HCT116 (cell line): ENCODE data around the gene PIM3. TPM values are rescaled to one million over a fixed set of nuclear protein-coding genes. Genes with fewer than 3 reads are reported as not detected.

Experiments used
- ATAC-seq: fragments of 200-7000 bp; cut with Tn5 transposase; 2 replicates; pipeline ENCODE4 v1.9.1; 2020; ENCODE audit warnings: mild to moderate bottlenecking, moderate library complexity
- BruUV-seq: library from RNA; stranded (reverse); fragments of 400-500 nt; replicated peaks from 2 replicates; lab custom pipeline; 2021; lab: Mats Ljungman, UMichigan
- CTCF ChIA-PET: fragments of 300-600 bp; sonication (Branson Sonifier 250); formaldehyde crosslinking; loops from one replicate; lab custom pipeline; 2021; ENCODE audit warnings: antibody characterized with exemption; lab: Charles Lee
- POLR2A ChIA-PET: fragments of 300-600, 350-600 bp; sonication (Branson Sonifier 250); formaldehyde crosslinking; loops from one replicate; lab custom pipeline; 2021; ENCODE audit warnings: antibody characterized with exemption; lab: Charles Lee
- RAD21 ChIA-PET, 2 experiments: fragments of 300-600 bp; sonication (Branson Sonifier 250); formaldehyde crosslinking; loops; one replicate each; lab custom pipeline; 2023; ENCODE audit warnings: low total read pairs in 2 of 2; ENCODE audit not compliant: uncharacterized antibody in 2 of 2, unreplicated experiment in 2 of 2, low non-redundant PET in 1 of 2; lab: Charles Lee
- DNase-seq: peaks from one replicate; pipeline ENCODE4 v3.0.0-alpha.2; 2010; ENCODE audit warnings: low read depth, low spot score
- H2AFZ ChIP-seq: fragments of 200-600 bp; shearing (Covaris generic), sonication (generic); 2 replicates; pipeline ENCODE4 v1.6.1; 2017; ENCODE audit warnings: low read depth, mixed run types, mixed read lengths, antibody characterized with exemption, low read length; ENCODE audit not compliant: poor library complexity, severe bottlenecking
- H3K27ac ChIP-seq: 2 replicates; pipeline ENCODE4 v1.5.1; 2012; ENCODE audit warnings: low read depth, low read length
- H3K27me3 ChIP-seq: fragments of 200-600 bp; sonication (generic); 2 replicates; pipeline ENCODE4 v1.6.1; 2016; ENCODE audit warnings: mixed run types, low read length, mixed read lengths; ENCODE audit not compliant: insufficient read depth
- H3K36me3 ChIP-seq, 2 experiments: fragments of 200-500 bp in 1 of 2; fragments of 200-600 bp in 1 of 2; sonication (Bioruptor generic) in 1 of 2; sonication (generic) in 1 of 2; 2 replicates each; pipeline versions ENCODE4 v1.5.1 to v1.6.1; 2014 to 2016; ENCODE audit warnings: low read length in 2 of 2, inconsistent platforms in 1 of 2, mixed read lengths in 1 of 2, mixed run types in 1 of 2; ENCODE audit not compliant: insufficient read depth in 2 of 2, control insufficient read depth in 1 of 2
- H3K4me1 ChIP-seq, 2 experiments: fragments of 200-600 bp in 1 of 2; sonication (generic) in 1 of 2; 2 replicates each; pipeline versions ENCODE4 v1.5.1 to v1.6.1; 2012 to 2017; ENCODE audit warnings: low read length in 2 of 2, inconsistent platforms in 1 of 2, mild to moderate bottlenecking in 1 of 2, mixed read lengths in 1 of 2, mixed run types in 1 of 2, moderate library complexity in 1 of 2; ENCODE audit not compliant: insufficient read depth in 2 of 2, control insufficient read depth in 1 of 2
- H3K4me2 ChIP-seq: fragments of 200-600 bp; sonication (generic); 2 replicates; pipeline ENCODE4 v1.6.1; 2017; ENCODE audit warnings: mixed run types, low read length, mixed read lengths
- H3K4me3 ChIP-seq, 2 experiments: fragments of 200-600 bp in 1 of 2; sonication (generic) in 1 of 2; replicated peaks in 1 of 2; 2 replicates each; pipeline ENCODE4 v1.5.1; 2011 to 2016; ENCODE audit warnings: low read length in 2 of 2, control low read depth in 1 of 2, low read depth in 1 of 2, mild to moderate bottlenecking in 1 of 2, mixed read lengths in 1 of 2, mixed run types in 1 of 2
- H3K79me2 ChIP-seq: fragments of 200-600 bp; sonication (generic); 2 replicates; pipeline ENCODE4 v1.6.1; 2017; ENCODE audit warnings: mild to moderate bottlenecking, mixed run types, low read length, moderate library complexity, mixed read lengths; ENCODE audit not compliant: insufficient read depth
- H3K9ac ChIP-seq: fragments of 200-600 bp; sonication (generic); 2 replicates; pipeline ENCODE4 v1.6.1; 2016; ENCODE audit warnings: low read length, mixed read lengths
- H3K9me2 ChIP-seq: fragments of 200-600 bp; sonication (generic), shearing (Covaris generic); 2 replicates; pipeline ENCODE4 v1.6.1; 2017; ENCODE audit warnings: mixed run types, mild to moderate bottlenecking, moderate library complexity; ENCODE audit not compliant: insufficient read depth
- H3K9me3 ChIP-seq, 2 experiments: fragments of 200-500 bp in 1 of 2; fragments of 200-600 bp in 1 of 2; sonication (Bioruptor generic) in 1 of 2; sonication (generic) in 1 of 2; 2 replicates each; pipeline ENCODE4 v1.6.1; 2014 to 2017; ENCODE audit warnings: low read length in 2 of 2, mixed read lengths in 2 of 2, inconsistent platforms in 1 of 2, low read depth in 1 of 2, mild to moderate bottlenecking in 1 of 2, mixed run types in 1 of 2, moderate library complexity in 1 of 2; ENCODE audit not compliant: control insufficient read depth in 1 of 2, insufficient read depth in 1 of 2
- H4K20me1 ChIP-seq: fragments of 200-600 bp; sonication (generic), shearing (Covaris generic); 2 replicates; pipeline ENCODE4 v1.6.1; 2017; ENCODE audit warnings: mixed run types, mild to moderate bottlenecking, moderate library complexity; ENCODE audit not compliant: insufficient read depth
- ATF3 ChIP-seq: IDR thresholded peaks from 2 replicates; pipeline ENCODE4 v1.6.1; 2012
- CEBPB ChIP-seq: IDR thresholded peaks from 2 replicates; pipeline ENCODE4 v1.6.1; 2012; ENCODE audit warnings: low read depth
- CTCF ChIP-seq, 3 experiments: fragments of 200-600 bp in 1 of 3; sonication (generic) in 1 of 3; IDR thresholded peaks in 2 of 3; conservative IDR thresholded peaks in 1 of 3; 2 replicates each; pipeline ENCODE4 v1.5.1; 2012 to 2017; ENCODE audit warnings: low read depth in 2 of 3, low read length in 2 of 3, antibody characterized with exemption in 1 of 3, borderline replicate concordance in 1 of 3, control low read depth in 1 of 3, mild to moderate bottlenecking in 1 of 3, mixed read lengths in 1 of 3, mixed run types in 1 of 3, moderate library complexity in 1 of 3; ENCODE audit not compliant: insufficient read depth in 1 of 3
- JUND ChIP-seq: IDR thresholded peaks from 2 replicates; pipeline ENCODE4 v1.6.1; 2012
- RAD21 ChIP-seq: IDR thresholded peaks from 2 replicates; pipeline ENCODE4 v1.6.1; 2012; ENCODE audit warnings: low read depth, mild to moderate bottlenecking
- SP1 ChIP-seq: IDR thresholded peaks from 2 replicates; pipeline ENCODE4 v1.6.1; 2012; ENCODE audit warnings: low read depth
- SRF ChIP-seq: IDR thresholded peaks from 2 replicates; pipeline ENCODE4 v1.6.1; 2012; ENCODE audit warnings: low read depth
- ZBTB33 ChIP-seq: IDR thresholded peaks from 2 replicates; pipeline ENCODE4 v1.6.1; 2011; ENCODE audit warnings: mild to moderate bottlenecking, low read length, moderate library complexity; ENCODE audit not compliant: insufficient replicate concordance; ENCODE audit errors: extremely low read depth
- ZNF274 ChIP-seq: fragments of 200-500 bp; sonication (Bioruptor generic); IDR thresholded peaks from 2 replicates; pipeline ENCODE4 v1.6.1; 2014; ENCODE audit warnings: mild to moderate bottlenecking, low read depth, low read length, inconsistent platforms
- intact Hi-C: fragments of 100-400 bp; cut with micrococcal nuclease; formaldehyde crosslinking; loops from 2 replicates; pipeline ENCODE4 v1.10.0; 2022
- total RNA-seq: library from RNA; stranded (reverse); gene quantifications from one replicate; pipeline ENCODE4 v1.2.1, GENCODE V29; 2021; ENCODE audit not compliant: unreplicated experiment

The PIM3 gene
- total RNA-seq, 1 experiment from 2014 or later = 116 TPM

DNA sequence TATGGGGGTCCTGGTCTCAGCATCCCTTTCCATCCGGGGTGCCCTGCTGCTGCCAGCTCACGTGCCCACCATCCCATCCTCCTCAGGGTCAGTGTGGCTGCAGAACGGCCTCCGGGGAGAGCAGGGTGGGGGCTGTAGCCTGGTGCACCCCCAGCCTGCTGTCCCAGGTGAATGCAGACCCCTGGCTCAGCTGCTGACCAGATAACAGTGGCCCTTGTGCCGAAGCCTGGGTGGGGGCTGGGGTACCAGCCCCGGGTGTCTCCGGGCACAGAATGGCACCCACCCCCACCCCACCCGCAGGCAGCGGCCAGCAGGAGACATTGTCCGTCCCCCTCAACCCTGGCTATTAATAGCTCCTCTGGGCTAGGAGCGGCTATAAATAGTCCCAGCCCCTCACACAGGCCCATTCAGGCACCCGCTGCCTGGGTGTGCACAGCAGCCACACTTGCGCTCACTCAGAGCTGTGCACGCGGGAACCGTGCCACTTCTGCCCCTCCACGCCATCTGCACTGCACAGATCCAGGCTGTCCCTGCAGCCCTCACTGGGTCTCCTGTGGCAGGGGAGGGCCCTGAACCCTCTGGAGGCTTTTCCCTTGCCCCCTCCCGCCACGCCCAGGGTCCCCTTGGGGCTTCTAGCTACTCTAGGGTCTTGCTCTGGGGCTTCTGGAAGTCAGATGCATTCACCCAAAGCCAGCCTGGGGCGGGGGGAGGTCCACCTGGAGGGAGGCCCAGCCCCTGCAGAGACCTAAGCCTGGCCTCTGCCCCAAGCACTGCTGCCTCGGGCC lies 23.4 kb upstream of the PIM3 start:
- H2AFZ ChIP-seq = no peak overlapping the region
- ChIA-PET RAD21 (no interaction called here), POLR2A (no interaction called here), CTCF (interaction anchor here (2.8 kb wide), 1 partner anchor 93 kb away, joined by 18 read pairs; no protein-coding TSS in a partner anchor)
- no TSS peak for BruUV-seq
- ATAC-seq (no peak), DNase-seq (no peak)
- H3K9me2 ChIP-seq = no peaks in the 10 kb centered on the region
- H3K4me3 ChIP-seq = no peak overlapping the region
- no peaks in the 10 kb centered on the region for H3K79me2 ChIP-seq
- no peaks in the 10 kb centered on the region for H4K20me1 ChIP-seq
- H3K27ac ChIP-seq = peak overlapping the region; percentile 75
- H3K4me2 ChIP-seq = peak overlapping the region; percentile 83
- no peaks in the 10 kb centered on the region for H3K27me3 ChIP-seq
- no peaks in the 10 kb centered on the region for H3K36me3 ChIP-seq
- H3K9ac ChIP-seq = no peak overlapping the region
- TF ChIP-seq JUND (no peak), SRF (no peak)
- TF ChIP-seq, all 23 proteins: peak for 0
- H3K9me3 ChIP-seq = no peaks in the 10 kb centered on the region
- peaks cover 26 to 36% of the 10 kb centered on the region in 2 experiments for H3K4me1 ChIP-seq
- intact Hi-C loops = loop anchor here (10.0 kb wide), 1 partner anchor 268 kb away; the partner anchor contains the start of gene SELENOO

DNA sequence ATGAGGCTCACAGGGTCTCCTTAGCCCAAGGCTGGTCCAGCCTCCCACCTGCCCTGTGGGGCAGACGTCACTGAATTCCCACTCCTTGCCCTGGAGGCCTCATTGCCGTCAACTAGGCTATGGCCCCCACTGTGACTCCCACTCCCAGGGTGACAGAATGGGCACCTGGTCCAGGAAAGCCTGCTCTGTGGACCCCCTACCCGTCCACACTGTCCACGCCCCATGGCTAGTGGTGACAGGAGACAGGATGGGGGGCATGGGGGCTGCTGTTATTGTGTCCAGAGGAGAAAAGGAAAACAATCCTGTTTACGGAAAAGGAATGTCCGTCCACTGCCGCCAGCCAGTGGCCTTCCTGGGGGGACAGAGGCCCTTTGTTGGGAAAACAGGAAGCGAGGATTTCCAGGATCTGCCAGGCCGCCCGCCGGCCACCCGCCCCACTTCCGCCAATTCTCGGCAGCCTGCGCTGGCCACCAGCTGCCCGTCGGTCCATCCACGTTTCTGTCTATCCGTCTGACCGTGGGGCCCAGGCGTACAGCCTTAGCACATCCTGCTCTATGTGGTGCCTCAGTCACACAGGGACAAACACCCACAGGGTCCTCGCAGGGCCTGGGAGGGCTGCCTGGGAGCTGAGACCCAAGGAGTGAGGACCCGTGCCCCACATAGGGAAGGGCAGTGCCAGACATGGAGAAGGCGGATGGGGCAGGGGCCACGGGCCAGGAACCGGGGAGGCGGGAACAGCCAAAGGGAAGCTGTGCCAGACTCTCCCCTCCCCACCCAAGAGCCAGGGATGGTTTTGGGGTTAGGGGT lies 22.6 kb upstream of the PIM3 start:
- Histone ChIP-seq H3K4me2 (no peak overlapping the region), H3K36me3 (no peaks in the 10 kb centered on the region), H4K20me1 (no peaks in the 10 kb centered on the region), H3K9me3 (no peaks in the 10 kb centered on the region), H3K79me2 (no peaks in the 10 kb centered on the region), H3K4me3 (no peak overlapping the region), H2AFZ (no peak overlapping the region), H3K27me3 (no peaks in the 10 kb centered on the region), H3K9me2 (no peaks in the 10 kb centered on the region), H3K4me1 (peaks cover 26 to 34% of the 10 kb centered on the region in 2 experiments), H3K27ac (no peak overlapping the region; the same call in 1 of the 2 replicates), H3K9ac (no peak overlapping the region)
- BruUV-seq = no TSS peak
- intact Hi-C loops = loop anchor here (10.0 kb wide), 1 partner anchor 267 kb away; the partner anchor contains the start of gene SELENOO
- RAD21 ChIA-PET = no interaction called here
- CTCF ChIA-PET = interaction anchor here (2.8 kb wide), 1 partner anchor 92 kb away, joined by 18 read pairs; no protein-coding TSS in a partner anchor
- POLR2A ChIA-PET = no interaction called here
- ATAC-seq (no peak), DNase-seq (no peak)
- TF ChIP-seq CTCF (IDR thresholded peaks at IDR 0.05 in 2 of 3, conservative IDR thresholded peaks at IDR 0.05 in 1 of 3; ENCODE audit: borderline replicate concordance in 1 of 3, insufficient read depth in 1 of 3, low read depth in 2 of 3, low read length in 2 of 3) (no peak), ZBTB33 (no peak), ATF3 (no peak), SP1 (no peak), ZNF274 (no peak), RAD21 (no peak), CEBPB (no peak), SRF (no peak)
